NCI-H82 treated with DMSO at 0.1 percent for 48 hours (cell line): ENCODE measurements around the gene FBXL13.
"Not testable (repeated sequence)": the region's sequence is repeated elsewhere in the genome, so short reads cannot be mapped to it uniquely, and the experiment has no call there.

Source experiments
- DNase-seq: peaks from one replicate; lab custom pipeline; 2025; ENCODE audit not compliant: unreplicated experiment; lab: John Stamatoyannopoulos, UW

FBXL13 gene

GRCh38 chr7:102829075-102829474, 245.5 kb downstream of the FBXL13 start:
- no peak for DNase-seq

GRCh38 chr7:102828286-102828685, 246.3 kb downstream of the FBXL13 start:
- no peak for DNase-seq

- no peak for DNase-seq
Observed at GRCh38 chr7:102823390-102824119, 251.0 kb downstream of the FBXL13 start.

GRCh38 chr7:102821994-102822747, 252.4 kb downstream of the FBXL13 start:
- peak; percentile 7 for DNase-seq

- DNase-seq: no peak
Observed at GRCh38 chr7:102819151-102819550, 255.4 kb downstream of the FBXL13 start.

GRCh38 chr7:102817616-102818573, 256.7 kb downstream of the FBXL13 start:
- DNase-seq: no peak

GRCh38 chr7:102814025-102814471, 260.5 kb downstream of the FBXL13 start:
- no peak for DNase-seq

- no peak for DNase-seq
Observed at GRCh38 chr7:102813191-102814024, 261.2 kb downstream of the FBXL13 start.

GRCh38 chr7:102811942-102812678, 262.5 kb downstream of the FBXL13 start:
- DNase-seq: no peak

- no peak for DNase-seq
Observed at GRCh38 chr7:102810916-102811315, 263.7 kb downstream of the FBXL13 start.

GRCh38 chr7:102806613-102807012, 268.0 kb downstream of the FBXL13 start:
- DNase-seq: no peak

GRCh38 chr7:102795987-102796595, 278.5 kb downstream of the FBXL13 start:
- DNase-seq: not testable (repeated sequence)

- DNase-seq: not testable (repeated sequence)
Observed at GRCh38 chr7:102794567-102794966, 280.0 kb downstream of the FBXL13 start.

- not testable (repeated sequence) for DNase-seq
Observed at GRCh38 chr7:102791831-102792230, 282.8 kb downstream of the FBXL13 start.

- DNase-seq: not testable (repeated sequence)
Observed at GRCh38 chr7:102791367-102791766, 283.2 kb downstream of the FBXL13 start.

GRCh38 chr7:102790364-102791100, 284.1 kb downstream of the FBXL13 start:
- DNase-seq: not testable (repeated sequence)

GRCh38 chr7:102788770-102789169, 285.8 kb downstream of the FBXL13 start:
- not testable (repeated sequence) for DNase-seq

GRCh38 chr7:102780926-102781325, 293.7 kb downstream of the FBXL13 start:
- DNase-seq: not testable (repeated sequence)
